ENCODE measurements around the gene PANK2.
"Not testable (repeated sequence)": the region's sequence is repeated elsewhere in the genome, so short reads cannot be mapped to it uniquely, and the experiment has no call there.

Gene PANK2

GRCh38 chr20:3904224-3904623, 15.0 kb downstream of the PANK2 start:
- TF ChIP-seq ZFX (IDR thresholded peaks at IDR 0.05; ENCODE audit: borderline replicate concordance) = no peak
- no peak for TF ChIP-seq CTCF (IDR thresholded peaks at IDR 0.05)
- no peak overlapping the region for H3K27ac ChIP-seq

- H3K27ac ChIP-seq = no peak overlapping the region
These were observed 15.7 kb downstream of the PANK2 start for GRCh38 chr20:3904857-3905256.

GRCh38 chr20:3906744-3907721, 17.8 kb downstream of the PANK2 start:
- H3K27ac ChIP-seq = not testable (repeated sequence)

More at GRCh38 chr20:3904857-3905256, 15.7 kb downstream of the PANK2 start:
- TF ChIP-seq CTCF (IDR thresholded peaks at IDR 0.05) (no peak), ZFX (IDR thresholded peaks at IDR 0.05; ENCODE audit: borderline replicate concordance) (no peak)

- TF ChIP-seq CTCF (IDR thresholded peaks at IDR 0.05) = no peak
- TF ChIP-seq ZFX (IDR thresholded peaks at IDR 0.05; ENCODE audit: borderline replicate concordance) = no peak
- no peak overlapping the region for H3K27ac ChIP-seq
These were observed 19.5 kb downstream of the PANK2 start for GRCh38 chr20:3908667-3909066.

- TF ChIP-seq ZFX (IDR thresholded peaks at IDR 0.05; ENCODE audit: borderline replicate concordance) = no peak
- TF ChIP-seq CTCF (IDR thresholded peaks at IDR 0.05) = no peak
These were observed 20.8 kb downstream of the PANK2 start for GRCh38 chr20:3909952-3910366.

GRCh38 chr20:3910853-3911252, 21.7 kb downstream of the PANK2 start:
- H3K27ac ChIP-seq = no peak overlapping the region
- no peak for TF ChIP-seq ZFX (IDR thresholded peaks at IDR 0.05; ENCODE audit: borderline replicate concordance)
- no peak for TF ChIP-seq CTCF (IDR thresholded peaks at IDR 0.05)

More at GRCh38 chr20:3909952-3910366, 20.8 kb downstream of the PANK2 start:
- H3K27ac ChIP-seq = no peak overlapping the region

- no peak for TF ChIP-seq CTCF (IDR thresholded peaks at IDR 0.05)
- no peak for TF ChIP-seq ZFX (IDR thresholded peaks at IDR 0.05; ENCODE audit: borderline replicate concordance)
These were observed 22.8 kb downstream of the PANK2 start for GRCh38 chr20:3911956-3912355.

More at GRCh38 chr20:3911956-3912355, 22.8 kb downstream of the PANK2 start:
- no peak overlapping the region for H3K27ac ChIP-seq

Data from 22Rv1 (cell line).